Tibial nerve (tissue), 4 donors: ENCODE data around the gene COL8A1. TPM values are rescaled to one million over a fixed set of nuclear protein-coding genes. Genes with fewer than 3 reads are reported as not detected.
A peak's percentile ranks its signal among the peaks of the same experiment; 100 is the strongest.

ENCODE experiments used
- DNase-seq, 2 donors: peaks; one replicate each; pipeline ENCODE4 v3.0.0-alpha.2; 2019; ENCODE audit warnings: low spot score in 2 of 2
- H3K27ac ChIP-seq, 4 donors: fragments of 200-600 bp; sonication (generic) in 3 of 4; one replicate each; pipeline ENCODE4 v1.5.1; 2017 to 2019; ENCODE audit warnings: mild to moderate bottlenecking in 1 of 4
- H3K27me3 ChIP-seq, 2 donors: fragments of 200-600 bp; sonication (generic) in 1 of 2; one replicate each; pipeline versions ENCODE4 v1.5.1 to v1.6.0; 2017 to 2019
- H3K36me3 ChIP-seq, 3 donors: fragments of 200-600 bp; sonication (generic); one replicate each; pipeline ENCODE4 v1.5.1; 2018 to 2019
- H3K4me1 ChIP-seq, 4 donors: fragments of 200-600 bp; sonication (generic) in 3 of 4; one replicate each; pipeline ENCODE4 v1.5.1; 2017 to 2019
- H3K4me3 ChIP-seq, 4 donors: fragments of 200-600 bp; sonication (generic) in 3 of 4; one replicate each; pipeline ENCODE4 v1.5.1; 2017 to 2019; ENCODE audit warnings: mild to moderate bottlenecking in 1 of 4, moderate library complexity in 1 of 4
- H3K9me3 ChIP-seq, 4 donors: fragments of 200-600 bp; sonication (generic) in 3 of 4; one replicate each; pipeline ENCODE4 v1.5.1; 2017 to 2019
- CTCF ChIP-seq, 5 experiments: fragments of 200-600 bp in 3 of 5; fragments of 450-650 bp in 2 of 5; sonication (generic) in 3 of 5; IDR thresholded peaks; one replicate each; pipeline ENCODE4 v1.5.1; 2016 to 2019; ENCODE audit warnings: antibody characterized with exemption in 5 of 5, mild to moderate bottlenecking in 3 of 5, moderate library complexity in 2 of 5
- EP300 ChIP-seq, 2 donors: sonication (generic); formaldehyde crosslinking; IDR thresholded peaks; one replicate each; pipeline ENCODE4 v1.6.1; 2017; ENCODE audit warnings: antibody characterized with exemption in 2 of 2, mild to moderate bottlenecking in 1 of 2
- POLR2A ChIP-seq, 2 donors: fragments of 450-650 bp; IDR thresholded peaks; one replicate each; pipeline ENCODE4 v1.6.1; 2017; ENCODE audit warnings: antibody characterized with exemption in 2 of 2, mild to moderate bottlenecking in 2 of 2, moderate library complexity in 2 of 2
- WGBS, 2 donors: methylation state at CpG; one replicate each; pipeline ENCODE4 v1.1.5; 2018; 5-methylcytosine and 5-hydroxymethylcytosine counted together
- total RNA-seq, 4 donors: library from RNA; depleted of rRNA; stranded (reverse); fragments of >200 nt; gene quantifications; one replicate each; pipeline ENCODE4 v1.1.0, GENCODE V29; 2016

COL8A1 gene
- total RNA-seq, 4 donors from 2014 or later, result 144 to 217 (median 177) TPM

GRCh38 chr3:99633887-99634558 lies 4.4 kb upstream of the COL8A1 start:
- TF ChIP-seq POLR2A (IDR thresholded peaks at IDR 0.05), result no peak
- TF ChIP-seq CTCF (IDR thresholded peaks at IDR 0.05), result no peak
- no peak for TF ChIP-seq EP300 (IDR thresholded peaks at IDR 0.05)
- 81 to 85% methylated on average over 7 of the region's 7 CpGs for WGBS, 2 donors
- H3K4me3 ChIP-seq, result no peak overlapping the region
- no peaks in the 10 kb centered on the region for H3K36me3 ChIP-seq
- no peak for DNase-seq
- peaks cover 0 to 12% (median 3%) of the 10 kb centered on the region in 4 donors for H3K4me1 ChIP-seq
- H3K27me3 ChIP-seq, result no peaks in the 10 kb centered on the region
- H3K9me3 ChIP-seq, result no peaks in the 10 kb centered on the region
- peak overlapping the region in 1 of 4 donors; percentile 6 for H3K27ac ChIP-seq

DNA sequence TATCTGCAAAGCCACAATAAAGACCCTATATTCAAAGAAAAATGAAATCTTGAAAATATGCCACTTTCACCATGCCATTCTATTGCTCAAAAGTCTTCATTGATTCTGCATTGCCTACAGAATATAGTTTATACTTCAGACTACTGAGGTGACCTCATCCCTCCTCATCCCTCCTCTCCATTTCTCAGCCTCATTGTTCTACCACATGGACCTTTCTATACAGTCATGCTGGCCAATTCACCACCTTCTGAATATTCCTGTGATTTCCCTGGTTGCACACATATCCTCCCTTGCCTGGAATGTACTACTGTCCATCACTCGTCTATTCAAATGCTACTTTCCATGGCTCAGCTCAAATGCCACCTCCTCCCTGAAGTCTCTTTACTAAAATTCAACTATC lies 3.5 kb upstream of the COL8A1 start:
- H3K27ac ChIP-seq, result peak overlapping the region in 1 of 4 donors; percentile 47
- H3K4me3 ChIP-seq, result no peak overlapping the region
- peaks cover 0 to 12% (median 3%) of the 10 kb centered on the region in 4 donors for H3K4me1 ChIP-seq
- no peak for DNase-seq
- H3K36me3 ChIP-seq, result no peaks in the 10 kb centered on the region
- no peaks in the 10 kb centered on the region for H3K9me3 ChIP-seq
- no peaks in the 10 kb centered on the region for H3K27me3 ChIP-seq
- TF ChIP-seq EP300 (IDR thresholded peaks at IDR 0.05) (no peak), POLR2A (IDR thresholded peaks at IDR 0.05) (no peak)
- 84 to 92% methylated on average over 1 of the region's 1 CpG for WGBS, 2 donors

DNA sequence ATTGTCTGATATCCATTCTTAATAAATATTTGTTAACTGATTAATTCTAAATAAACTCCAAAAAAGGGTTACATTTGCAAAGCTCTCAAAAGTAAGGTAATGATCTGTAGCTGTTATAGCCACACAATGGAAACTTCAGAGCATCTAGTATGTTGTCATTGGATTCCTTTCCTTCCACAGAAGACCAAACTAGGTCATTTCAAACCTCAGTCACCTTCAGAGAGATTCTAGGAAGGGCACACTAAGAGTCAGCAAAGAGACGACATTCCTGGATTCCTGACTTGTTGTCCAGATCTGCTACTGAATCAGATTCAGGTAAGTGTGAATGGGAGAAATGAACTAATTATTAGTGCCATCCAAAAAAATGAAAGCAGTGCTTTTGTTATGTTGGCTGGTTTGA lies 3.0 kb upstream of the COL8A1 start:
- Histone ChIP-seq H3K4me1 (peaks cover 0 to 12% (median 3%) of the 10 kb centered on the region in 4 donors), H3K9me3 (no peaks in the 10 kb centered on the region), H3K36me3 (no peaks in the 10 kb centered on the region), H3K27me3 (no peaks in the 10 kb centered on the region), H3K27ac (peak overlapping the region in 1 of 4 donors; percentile 47), H3K4me3 (no peak overlapping the region)
- TF ChIP-seq POLR2A (IDR thresholded peaks at IDR 0.05) (no peak), CTCF (IDR thresholded peaks at IDR 0.05) (no peak), EP300 (IDR thresholded peaks at IDR 0.05) (no peak)
- no peak for DNase-seq
- WGBS, 2 donors, result 70 to 76% methylated on average over 1 of the region's 1 CpG

GRCh38 chr3:99637016-99637367 lies 1.4 kb upstream of the COL8A1 start:
- Histone ChIP-seq H3K4me3 (peak overlapping the region; percentile 34 to 68 (median 53)), H3K36me3 (no peaks in the 10 kb centered on the region), H3K4me1 (peaks cover 0 to 12% (median 3%) of the 10 kb centered on the region in 4 donors), H3K27ac (peak overlapping the region; percentile 76 to 96 (median 86)), H3K27me3 (no peaks in the 10 kb centered on the region), H3K9me3 (no peaks in the 10 kb centered on the region)
- TF ChIP-seq EP300 (IDR thresholded peaks at IDR 0.05) (no peak), POLR2A (IDR thresholded peaks at IDR 0.05) (no peak), CTCF (IDR thresholded peaks at IDR 0.05) (no peak)
- 5 to 6% methylated on average over 6 of the region's 6 CpGs for WGBS, 2 donors
- DNase-seq, result no peak

- H3K9me3 ChIP-seq, result no peaks in the 10 kb centered on the region
- H3K4me1 ChIP-seq, result peaks cover 0 to 12% (median 3%) of the 10 kb centered on the region in 4 donors
- 2% methylated on average over 22 of the region's 22 CpGs for WGBS, 2 donors
- H3K27me3 ChIP-seq, result no peaks in the 10 kb centered on the region
- peak overlapping the region; percentile 76 to 96 (median 86) for H3K27ac ChIP-seq
- no peaks in the 10 kb centered on the region for H3K36me3 ChIP-seq
- H3K4me3 ChIP-seq, result peak overlapping the region; percentile 34 to 68 (median 53)
- peak in 1 of 2 donors; percentile 54 for DNase-seq
- TF ChIP-seq EP300 (IDR thresholded peaks at IDR 0.05) (no peak), CTCF (IDR thresholded peaks at IDR 0.05) (no peak)
These were observed 854 bp upstream of the COL8A1 start for GRCh38 chr3:99637368-99638111.
